Measurements from ENCODE around the gene GALNT2. TPM values are rescaled to one million over a fixed set of nuclear protein-coding genes. Genes with fewer than 3 reads are reported as not detected.

The GALNT2 gene
- total and polyA plus RNA-seq, 8 donors = 18.3 to 118 (median 57.3) TPM

DNA sequence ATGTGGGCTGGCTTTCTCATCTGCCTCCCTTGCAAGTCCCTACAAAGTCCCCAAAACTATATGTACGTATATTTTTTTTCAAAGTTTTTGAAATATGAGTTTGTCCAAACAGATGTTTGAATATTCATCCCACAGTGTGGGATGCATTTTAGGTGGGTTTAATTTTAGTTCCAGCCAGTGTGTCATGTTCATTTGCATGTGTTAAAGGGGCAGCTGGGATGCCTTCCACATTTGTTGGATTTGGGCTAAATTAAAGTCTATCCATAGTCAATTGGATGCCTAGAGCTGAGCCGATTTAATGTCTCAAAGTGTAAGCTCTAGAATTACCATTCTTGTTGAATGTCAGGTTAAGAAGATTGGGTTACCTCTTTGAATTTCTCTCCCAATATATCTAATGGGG is 139.2 kb downstream of the GALNT2 start:
- peak overlapping the region in 1 of 4 donors; percentile 55 for H3K27ac ChIP-seq
- peaks cover 0 to 6% (median 0%) of the 10 kb centered on the region in 3 donors for H3K36me3 ChIP-seq
- no peak overlapping the region for H3K4me3 ChIP-seq
- intact Hi-C loops (cut with DNase I) = no loop called here
- H3K27me3 ChIP-seq = no peaks in the 10 kb centered on the region
- H3K4me1 ChIP-seq = peaks cover 28 to 37% (median 28%) of the 10 kb centered on the region in 3 donors
- no peaks in the 10 kb centered on the region for H3K9me3 ChIP-seq
- FAIRE-seq (no peak), DNase-seq (peak in 1 of 6 donors; percentile 5), ATAC-seq (no peak)
- TF ChIP-seq, protein P1, sequence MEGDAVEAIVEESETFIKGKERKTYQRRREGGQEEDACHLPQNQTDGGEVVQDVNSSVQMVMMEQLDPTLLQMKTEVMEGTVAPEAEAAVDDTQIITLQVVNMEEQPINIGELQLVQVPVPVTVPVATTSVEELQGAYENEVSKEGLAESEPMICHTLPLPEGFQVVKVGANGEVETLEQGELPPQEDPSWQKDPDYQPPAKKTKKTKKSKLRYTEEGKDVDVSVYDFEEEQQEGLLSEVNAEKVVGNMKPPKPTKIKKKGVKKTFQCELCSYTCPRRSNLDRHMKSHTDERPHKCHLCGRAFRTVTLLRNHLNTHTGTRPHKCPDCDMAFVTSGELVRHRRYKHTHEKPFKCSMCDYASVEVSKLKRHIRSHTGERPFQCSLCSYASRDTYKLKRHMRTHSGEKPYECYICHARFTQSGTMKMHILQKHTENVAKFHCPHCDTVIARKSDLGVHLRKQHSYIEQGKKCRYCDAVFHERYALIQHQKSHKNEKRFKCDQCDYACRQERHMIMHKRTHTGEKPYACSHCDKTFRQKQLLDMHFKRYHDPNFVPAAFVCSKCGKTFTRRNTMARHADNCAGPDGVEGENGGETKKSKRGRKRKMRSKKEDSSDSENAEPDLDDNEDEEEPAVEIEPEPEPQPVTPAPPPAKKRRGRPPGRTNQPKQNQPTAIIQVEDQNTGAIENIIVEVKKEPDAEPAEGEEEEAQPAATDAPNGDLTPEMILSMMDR (IDR thresholded peaks at IDR 0.05) = no peak
- 79 to 80% methylated on average over 2 of the region's 2 CpGs for WGBS, 2 donors

DNA sequence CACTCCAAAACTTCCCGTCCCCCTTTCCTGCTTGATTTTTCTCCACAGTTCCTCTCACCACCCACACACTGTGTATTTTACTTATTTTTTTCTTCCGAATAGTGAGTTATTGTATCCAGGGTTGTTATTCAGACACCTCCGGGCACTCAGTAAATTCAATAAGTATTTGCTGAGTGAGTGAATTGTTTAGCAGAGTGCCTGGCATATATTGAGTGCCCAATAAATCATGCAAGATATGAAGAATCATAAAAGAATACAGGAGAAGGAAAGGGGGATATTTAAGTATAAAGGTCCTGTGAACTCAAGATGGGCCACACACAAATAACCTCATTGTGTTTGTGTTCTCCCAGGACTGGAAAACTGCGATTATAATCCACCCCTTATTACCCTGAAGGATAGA is 139.9 kb downstream of the GALNT2 start:
- TF ChIP-seq, protein P1 (IDR thresholded peaks at IDR 0.05) = no peak
- 56 to 66% methylated on average over 4 of the region's 4 CpGs for WGBS, 2 donors
- Histone ChIP-seq H3K9me3 (no peaks in the 10 kb centered on the region), H3K4me1 (peaks cover 28 to 40% (median 29%) of the 10 kb centered on the region in 3 donors), H3K4me3 (no peak overlapping the region), H3K27me3 (no peaks in the 10 kb centered on the region), H3K36me3 (peaks cover 0 to 6% (median 0%) of the 10 kb centered on the region in 3 donors), H3K27ac (no peak overlapping the region)
- ATAC-seq = no peak
- FAIRE-seq = no peak
- intact Hi-C loops (cut with DNase I) = no loop called here
- DNase-seq = no peak

DNA sequence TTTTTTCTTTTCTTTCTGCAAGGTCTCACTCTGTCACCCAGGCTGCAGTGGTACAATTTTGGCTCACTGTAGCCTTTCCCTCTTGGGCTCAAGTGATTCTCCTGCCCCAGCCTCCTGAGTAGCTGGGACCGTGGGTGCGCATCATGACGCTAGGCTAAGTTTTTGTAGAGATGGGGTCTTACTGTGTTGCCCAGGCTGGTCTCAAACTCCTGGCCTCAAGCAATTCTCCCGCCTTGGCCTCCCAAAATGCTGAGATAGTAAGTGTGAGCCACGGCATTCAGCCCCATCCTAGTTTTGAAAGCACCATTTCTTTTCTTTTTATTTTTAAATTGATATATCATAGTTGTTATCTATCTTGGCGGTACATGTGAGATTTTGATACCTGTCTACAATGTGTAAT is 140.6 kb downstream of the GALNT2 start:
- Histone ChIP-seq H3K4me3 (no peak overlapping the region), H3K4me1 (peaks cover 28 to 43% (median 29%) of the 10 kb centered on the region in 3 donors), H3K36me3 (peaks cover 0 to 6% (median 0%) of the 10 kb centered on the region in 3 donors), H3K9me3 (no peaks in the 10 kb centered on the region), H3K27ac (no peak overlapping the region), H3K27me3 (no peaks in the 10 kb centered on the region)
- WGBS, 2 donors = 92 to 94% methylated on average over 6 of the region's 6 CpGs
- DNase-seq (peak in 1 of 6 donors; percentile 7), ATAC-seq (no peak), FAIRE-seq (no peak)
- intact Hi-C loops (cut with DNase I) = no loop called here
- TF ChIP-seq, protein P1 (IDR thresholded peaks at IDR 0.05) = no peak

DNA sequence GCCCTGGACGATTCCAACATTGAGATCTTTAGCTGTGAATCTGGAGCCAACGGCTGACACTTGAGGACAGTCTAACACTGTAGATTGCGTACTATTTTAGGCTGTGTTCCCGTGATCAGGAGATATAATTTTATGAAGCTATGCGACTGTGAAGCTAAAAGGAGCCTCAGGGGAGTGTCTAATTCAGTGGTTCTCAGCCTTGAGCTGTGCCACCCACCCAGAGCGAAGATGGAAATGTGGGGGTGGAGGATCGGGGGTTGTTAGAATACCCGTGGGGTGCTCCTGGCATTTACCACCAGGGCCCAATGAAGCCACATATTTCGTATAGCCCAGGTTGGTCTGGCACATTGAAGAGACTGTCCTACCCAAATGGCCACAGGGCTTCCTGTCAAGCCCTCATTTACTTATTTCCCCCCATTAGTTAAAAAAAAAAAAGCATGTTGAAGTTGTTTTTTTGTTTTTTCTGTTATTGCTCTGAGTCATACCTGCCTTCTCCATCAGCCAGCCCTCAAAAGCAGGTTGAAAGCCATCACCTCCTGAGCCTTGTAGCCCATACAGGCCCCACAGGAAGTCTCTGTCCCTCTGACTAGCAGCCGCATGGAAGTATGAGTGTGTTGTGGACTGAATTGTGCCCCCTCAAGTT is 141.7 kb downstream of the GALNT2 start:
- Histone ChIP-seq H3K27me3 (no peaks in the 10 kb centered on the region), H3K4me3 (no peak overlapping the region), H3K9me3 (no peaks in the 10 kb centered on the region), H3K36me3 (peaks cover 0 to under 1% (median 0%) of the 10 kb centered on the region in 3 donors), H3K4me1 (peaks cover 28 to 43% (median 29%) of the 10 kb centered on the region in 3 donors), H3K27ac (peak overlapping the region in 1 of 4 donors; percentile 34)
- ATAC-seq (no peak), FAIRE-seq (no peak), DNase-seq (peak in 1 of 6 donors; percentile 12)
- intact Hi-C loops (cut with DNase I) = no loop called here
- 70% methylated on average over 10 of the region's 10 CpGs for WGBS, 2 donors
- TF ChIP-seq, protein P1 (IDR thresholded peaks at IDR 0.05) = no peak

Data from pancreas (tissue), 10 donors.